HepG2 (cell line): ENCODE results near the gene POU2AF3. TPM values are rescaled to one million over a fixed set of nuclear protein-coding genes. Genes with fewer than 3 reads are reported as not detected.

Experiments
- AHDC1 ChIP-seq: sonication (generic); formaldehyde crosslinking; IDR thresholded peaks from 2 replicates; pipeline ENCODE4 v1.5.1; 2020; ENCODE audit warnings: mild to moderate bottlenecking, missing genetic modification reagents, borderline replicate concordance
- FOXJ3 ChIP-seq: sonication (generic); formaldehyde crosslinking; IDR thresholded peaks from 2 replicates; pipeline ENCODE4 v1.4.0; 2020; ENCODE audit warnings: missing genetic modification reagents, mild to moderate bottlenecking, borderline replicate concordance
- GATAD2A ChIP-seq: IDR thresholded peaks from 2 replicates; pipeline ENCODE4 v1.6.1; 2016
- HIVEP1 ChIP-seq: sonication (generic); formaldehyde crosslinking; IDR thresholded peaks from 2 replicates; pipeline ENCODE4 v1.4.0; 2020; ENCODE audit warnings: mild to moderate bottlenecking, missing genetic modification reagents
- KDM5A ChIP-seq: fragments of 200-600 bp; sonication (generic); IDR thresholded peaks from 2 replicates; pipeline ENCODE4 v1.7.0; 2018; ENCODE audit warnings: antibody characterized with exemption, mild to moderate bottlenecking, low read length, borderline replicate concordance
- LCORL ChIP-seq, 2 experiments: fragments of 450-650 bp in 1 of 2; sonication (generic) in 1 of 2; formaldehyde crosslinking in 1 of 2; IDR thresholded peaks; 2 replicates each; pipeline versions ENCODE4 v1.5.0 to v1.6.1; 2017 to 2020; ENCODE audit warnings: antibody characterized with exemption in 1 of 2, missing genetic modification reagents in 1 of 2
- PAXIP1 ChIP-seq: sonication (generic); formaldehyde crosslinking; conservative IDR thresholded peaks from 2 replicates; pipeline ENCODE4 v1.4.0; 2020; ENCODE audit warnings: mild to moderate bottlenecking, missing genetic modification reagents, moderate library complexity
- SOX6 ChIP-seq, 2 experiments: fragments of 450-650 bp in 1 of 2; sonication (generic) in 1 of 2; formaldehyde crosslinking in 1 of 2; IDR thresholded peaks; 2 replicates each; pipeline versions ENCODE4 v1.4.0 to v1.6.1; 2017 to 2020; ENCODE audit warnings: antibody characterized with exemption in 1 of 2, mild to moderate bottlenecking in 1 of 2, missing genetic modification reagents in 1 of 2
- TCF12 ChIP-seq, 2 experiments: fragments of 450-650 bp in 1 of 2; sonication (generic) in 1 of 2; formaldehyde crosslinking in 1 of 2; IDR thresholded peaks; 2 replicates each; pipeline versions ENCODE4 v1.6.1 to v1.8.0; 2017 to 2022; ENCODE audit warnings: antibody characterized with exemption in 1 of 2, mild to moderate bottlenecking in 1 of 2, missing genetic modification reagents in 1 of 2, moderate library complexity in 1 of 2
- TCF7L2 ChIP-seq: IDR thresholded peaks from 2 replicates; pipeline ENCODE4 v1.6.1; 2011; ENCODE audit warnings: mild to moderate bottlenecking, low read depth, low read length, moderate library complexity
- ZNF790 ChIP-seq: sonication (generic); formaldehyde crosslinking; IDR thresholded peaks from 2 replicates; pipeline ENCODE4 v1.8.0; 2022; ENCODE audit warnings: missing genetic modification reagents, mild to moderate bottlenecking, borderline replicate concordance
- polyA plus RNA-seq, 8 experiments: library from polyadenylated mRNA; depleted of rRNA in 3 of 8; stranded (reverse) in 7 of 8; unstranded in 1 of 8; fragments of >200 nt; fragmentation: Illumina TruSeq in 4 of 8; extraction: Trizol in 4 of 8; gene quantifications; 2 replicates each; pipeline versions ENCODE4 v1.2.1 to v1.2.3, GENCODE V29; 2011 to 2016; ENCODE audit warnings: low read depth in 4 of 8, missing spikeins in 1 of 8, mixed read lengths in 1 of 8; ENCODE audit not compliant: insufficient read depth in 1 of 8
- total RNA-seq, 5 experiments: library from RNA; depleted of rRNA; stranded (reverse); fragments of >200 nt; fragmentation: Illumina TruSeq; extraction: Trizol; gene quantifications; 2 replicates each; pipeline ENCODE4 v1.2.3, GENCODE V29; 2016; ENCODE audit warnings: low read depth in 1 of 5
- TF ChIP-seq, protein P1 (sequence below): IDR thresholded peaks from 2 replicates; pipeline ENCODE4 v1.6.1; 2016; ENCODE audit warnings: mild to moderate bottlenecking, missing biosample characterization, missing genetic modification reagents
- TF ChIP-seq, protein P2 (sequence below): IDR thresholded peaks from 2 replicates; pipeline ENCODE4 v1.4.0; 2020; ENCODE audit warnings: mild to moderate bottlenecking, missing genetic modification reagents

Gene POU2AF3
- total and polyA plus RNA-seq, 2 of the 13 experiments (the other 11 are each of a cell fraction or from before 2014, with no cell fraction given): 7.8 to 71.2 TPM

- TF ChIP-seq PAXIP1 (CRISPR knock-in tag): peak; percentile 82
- TF ChIP-seq KDM5A: no peak
- TF ChIP-seq ZNF790: no peak
- no peak for TF ChIP-seq SOX6 (IDR thresholded peaks at IDR 0.05)
- TF ChIP-seq SOX6 (CRISPR knock-in tag; IDR thresholded peaks at IDR 0.05): peak; percentile 51; the same call in 1 of the 2 replicates
- TF ChIP-seq LCORL (IDR thresholded peaks at IDR 0.05): no peak
- peak; percentile 26; the same call in 1 of the 2 replicates for TF ChIP-seq LCORL (CRISPR knock-in tag; IDR thresholded peaks at IDR 0.05)
- peak; percentile 35; the same call in 1 of the 2 replicates for TF ChIP-seq GATAD2A (CRISPR knock-in tag)
- no peak for TF ChIP-seq TCF12 (IDR thresholded peaks at IDR 0.05)
- TF ChIP-seq TCF12 (CRISPR knock-in tag; IDR thresholded peaks at IDR 0.05): no peak
- TF ChIP-seq TCF7L2: no peak
- 0 out of 2 replicates have a peak, but pooled peaks have one; percentile 24 for TF ChIP-seq FOXJ3
- TF ChIP-seq, protein P1, sequence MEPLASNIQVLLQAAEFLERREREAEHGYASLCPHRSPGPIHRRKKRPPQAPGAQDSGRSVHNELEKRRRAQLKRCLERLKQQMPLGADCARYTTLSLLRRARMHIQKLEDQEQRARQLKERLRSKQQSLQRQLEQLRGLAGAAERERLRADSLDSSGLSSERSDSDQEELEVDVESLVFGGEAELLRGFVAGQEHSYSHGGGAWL (CRISPR knock-in tag): no peak
- TF ChIP-seq AHDC1: peak; percentile 55; the same call in 1 of the 2 replicates
- TF ChIP-seq HIVEP1 (CRISPR knock-in tag): no peak
- TF ChIP-seq, protein P2, sequence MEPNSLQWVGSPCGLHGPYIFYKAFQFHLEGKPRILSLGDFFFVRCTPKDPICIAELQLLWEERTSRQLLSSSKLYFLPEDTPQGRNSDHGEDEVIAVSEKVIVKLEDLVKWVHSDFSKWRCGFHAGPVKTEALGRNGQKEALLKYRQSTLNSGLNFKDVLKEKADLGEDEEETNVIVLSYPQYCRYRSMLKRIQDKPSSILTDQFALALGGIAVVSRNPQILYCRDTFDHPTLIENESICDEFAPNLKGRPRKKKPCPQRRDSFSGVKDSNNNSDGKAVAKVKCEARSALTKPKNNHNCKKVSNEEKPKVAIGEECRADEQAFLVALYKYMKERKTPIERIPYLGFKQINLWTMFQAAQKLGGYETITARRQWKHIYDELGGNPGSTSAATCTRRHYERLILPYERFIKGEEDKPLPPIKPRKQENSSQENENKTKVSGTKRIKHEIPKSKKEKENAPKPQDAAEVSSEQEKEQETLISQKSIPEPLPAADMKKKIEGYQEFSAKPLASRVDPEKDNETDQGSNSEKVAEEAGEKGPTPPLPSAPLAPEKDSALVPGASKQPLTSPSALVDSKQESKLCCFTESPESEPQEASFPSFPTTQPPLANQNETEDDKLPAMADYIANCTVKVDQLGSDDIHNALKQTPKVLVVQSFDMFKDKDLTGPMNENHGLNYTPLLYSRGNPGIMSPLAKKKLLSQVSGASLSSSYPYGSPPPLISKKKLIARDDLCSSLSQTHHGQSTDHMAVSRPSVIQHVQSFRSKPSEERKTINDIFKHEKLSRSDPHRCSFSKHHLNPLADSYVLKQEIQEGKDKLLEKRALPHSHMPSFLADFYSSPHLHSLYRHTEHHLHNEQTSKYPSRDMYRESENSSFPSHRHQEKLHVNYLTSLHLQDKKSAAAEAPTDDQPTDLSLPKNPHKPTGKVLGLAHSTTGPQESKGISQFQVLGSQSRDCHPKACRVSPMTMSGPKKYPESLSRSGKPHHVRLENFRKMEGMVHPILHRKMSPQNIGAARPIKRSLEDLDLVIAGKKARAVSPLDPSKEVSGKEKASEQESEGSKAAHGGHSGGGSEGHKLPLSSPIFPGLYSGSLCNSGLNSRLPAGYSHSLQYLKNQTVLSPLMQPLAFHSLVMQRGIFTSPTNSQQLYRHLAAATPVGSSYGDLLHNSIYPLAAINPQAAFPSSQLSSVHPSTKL (CRISPR knock-in tag): peak; percentile 74
Measured at GRCh38 chr11:111269146-111269868, 29.0 kb upstream of the POU2AF3 start (continued).
